MM.1S (cell line): ENCODE measurements around the gene MMP23B.

Experiments
- CTCF ChIP-seq: fragments of 300-600 bp; sonication (generic); IDR thresholded peaks from 2 replicates; pipeline ENCODE4 v1.5.1; 2016; ENCODE audit warnings: antibody characterized with exemption, low read length, mixed read lengths
- EZH2 ChIP-seq: fragments of 300-600 bp; sonication (generic); optimal IDR thresholded peaks from 2 replicates; pipeline ENCODE3; 2017; ENCODE audit warnings: low read depth, mild to moderate bottlenecking, antibody characterized with exemption, low read length, mixed read lengths
- EZH2phosphoT487 ChIP-seq: fragments of 300-600 bp; sonication (generic); IDR thresholded peaks from 2 replicates; pipeline ENCODE4 v1.6.1; 2018; ENCODE audit warnings: antibody characterized with exemption, low read length

- TF ChIP-seq CTCF, result no peak
- TF ChIP-seq EZH2, result no peak
- no peak for TF ChIP-seq EZH2phosphoT487
Observed at GRCh38 chr1:1680031-1680911, 48.3 kb downstream of the MMP23B start.
